Prostate gland (tissue), 2 donors: ENCODE measurements around the gene FAM184B.

ENCODE experiments used
- CTCF ChIP-seq, 4 experiments: fragments of 200-600 bp in 2 of 4; fragments of 450-650 bp in 2 of 4; sonication (generic) in 2 of 4; IDR thresholded peaks; 1 replicate in 3 of 4; 2 replicates in 1 of 4; pipeline ENCODE4 v1.5.1; 2016 to 2019; ENCODE audit warnings: antibody characterized with exemption in 4 of 4, mild to moderate bottlenecking in 2 of 4, moderate library complexity in 2 of 4
- POLR2A ChIP-seq: fragments of 450-650 bp; IDR thresholded peaks from one replicate; pipeline ENCODE4 v1.6.1; 2016; ENCODE audit warnings: antibody characterized with exemption, mild to moderate bottlenecking
- POLR2AphosphoS5 ChIP-seq: sonication (generic); formaldehyde crosslinking; IDR thresholded peaks from one replicate; pipeline ENCODE4 v1.6.1; 2017; ENCODE audit warnings: antibody characterized with exemption

GRCh38 chr4:17665346-17665745, 116.1 kb downstream of the FAM184B start:
- TF ChIP-seq CTCF (IDR thresholded peaks at IDR 0.05) (no peak), POLR2AphosphoS5 (no peak), POLR2A (no peak)
